Lower lobe of right lung (tissue), 2 donors: Measurements from ENCODE around the gene DDO. TPM values are rescaled to one million over a fixed set of nuclear protein-coding genes. Genes with fewer than 3 reads are reported as not detected.
A peak's percentile ranks its signal among the peaks of the same experiment; 100 is the strongest.
"Not testable (repeated sequence)": the region's sequence is repeated elsewhere in the genome, so short reads cannot be mapped to it uniquely, and the experiment has no call there.

Experiments
- ATAC-seq, 2 donors: fragments of 200-7000 bp; cut with Tn5 transposase; one replicate each; pipeline ENCODE4 v1.9.1; 2020 to 2022; ENCODE audit warnings: mild to moderate bottlenecking in 2 of 2, moderate library complexity in 2 of 2
- DNase-seq: peaks from one replicate; pipeline ENCODE4 v3.0.0-alpha.2; 2020
- H3K27ac ChIP-seq: fragments of 200-600 bp; one replicate; pipeline ENCODE4 v1.8.0; 2022
- H3K27me3 ChIP-seq: fragments of 200-600 bp; one replicate; pipeline ENCODE4 v1.8.0; 2022; ENCODE audit warnings: low read depth
- H3K36me3 ChIP-seq: fragments of 200-600 bp; one replicate; pipeline ENCODE4 v1.8.0; 2022; ENCODE audit warnings: mild to moderate bottlenecking
- H3K4me1 ChIP-seq: fragments of 200-600 bp; one replicate; pipeline ENCODE4 v1.8.0; 2022
- H3K4me3 ChIP-seq: fragments of 200-600 bp; one replicate; pipeline ENCODE4 v1.8.0; 2022; ENCODE audit warnings: mild to moderate bottlenecking
- H3K9me3 ChIP-seq: fragments of 200-600 bp; one replicate; pipeline ENCODE4 v1.8.0; 2022
- intact Hi-C: fragments of 100-400 bp; cut with DNase I; formaldehyde crosslinking; loops from one replicate; pipeline ENCODE4 v1.11.0; 2022
- total RNA-seq: library from RNA; stranded (reverse); fragmentation: NEBNext Ultra II Directional; extraction: Animal tissue kit (Norgen Biotek cat#: 25700); gene quantifications from one replicate; pipeline ENCODE4 v1.2.1, GENCODE V29; 2021
- TF ChIP-seq, protein P1 (sequence below): fragments of 200-600 bp; IDR thresholded peaks from one replicate; pipeline ENCODE4 v1.8.0; 2022; ENCODE audit warnings: antibody characterized with exemption, mild to moderate bottlenecking
- donor health status: DM: no; HTN: yes; CAD: no; lungs with severe emphysema.

DDO gene
- total RNA-seq, 1 donor from 2014 or later: 10.8 TPM

DNA sequence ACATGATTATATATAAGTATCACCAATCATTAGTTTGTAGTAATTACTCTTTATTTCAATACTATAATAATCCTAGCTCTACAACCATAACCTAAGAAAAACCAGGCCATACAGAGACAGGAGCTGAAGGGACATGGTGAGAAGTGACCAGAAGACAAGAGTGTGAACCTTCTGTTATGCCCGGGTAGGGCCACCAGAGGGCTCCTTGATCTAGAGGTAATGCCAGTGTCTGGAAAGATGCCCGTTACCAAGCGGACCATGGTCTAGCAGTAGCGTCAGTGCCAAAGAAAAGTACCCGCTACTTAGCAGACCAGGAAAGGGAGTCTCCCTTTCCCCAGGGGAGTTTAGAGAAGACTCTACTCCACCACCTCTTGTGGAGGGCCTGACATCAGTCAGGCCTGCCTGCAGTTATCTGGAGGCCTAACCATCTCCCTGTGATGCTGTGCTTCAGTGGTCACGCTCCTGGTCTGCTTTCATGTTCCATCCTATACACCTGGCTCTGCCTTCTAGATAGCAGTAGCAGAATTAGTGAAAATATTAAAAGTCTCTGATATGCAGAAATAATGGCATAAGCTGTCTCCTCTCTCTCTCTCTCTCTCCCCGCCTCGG lies 42.3 kb upstream of the DDO start:
- intact Hi-C loops, DNase-seq, ATAC-seq: not testable (repeated sequence)

DNA sequence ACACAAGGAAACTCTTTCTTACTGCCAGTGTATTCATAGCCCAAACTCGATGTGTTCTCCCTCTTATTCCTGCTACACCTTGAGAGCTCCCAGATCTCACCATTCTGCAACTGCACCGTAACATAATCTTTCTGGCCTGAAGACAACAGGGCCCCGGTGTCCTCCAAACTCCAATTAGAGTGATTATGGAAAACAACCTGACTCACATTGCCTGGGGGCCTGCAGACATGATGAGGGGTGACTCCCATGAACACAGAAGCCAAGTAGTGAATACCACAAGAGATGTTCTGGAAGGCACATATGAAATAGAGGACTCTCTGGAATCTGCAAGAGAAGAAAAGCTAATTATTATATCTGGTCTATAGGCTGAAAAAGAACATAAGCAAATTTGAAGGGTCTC lies 41.3 kb upstream of the DDO start:
- H3K4me1 ChIP-seq: no peaks in the 10 kb centered on the region
- peaks cover 3% of the 10 kb centered on the region for H3K9me3 ChIP-seq
- ATAC-seq (no peak), DNase-seq (no peak)
- H3K27me3 ChIP-seq: no peaks in the 10 kb centered on the region
- no peak overlapping the region for H3K27ac ChIP-seq
- no peaks in the 10 kb centered on the region for H3K36me3 ChIP-seq
- TF ChIP-seq, protein P1, sequence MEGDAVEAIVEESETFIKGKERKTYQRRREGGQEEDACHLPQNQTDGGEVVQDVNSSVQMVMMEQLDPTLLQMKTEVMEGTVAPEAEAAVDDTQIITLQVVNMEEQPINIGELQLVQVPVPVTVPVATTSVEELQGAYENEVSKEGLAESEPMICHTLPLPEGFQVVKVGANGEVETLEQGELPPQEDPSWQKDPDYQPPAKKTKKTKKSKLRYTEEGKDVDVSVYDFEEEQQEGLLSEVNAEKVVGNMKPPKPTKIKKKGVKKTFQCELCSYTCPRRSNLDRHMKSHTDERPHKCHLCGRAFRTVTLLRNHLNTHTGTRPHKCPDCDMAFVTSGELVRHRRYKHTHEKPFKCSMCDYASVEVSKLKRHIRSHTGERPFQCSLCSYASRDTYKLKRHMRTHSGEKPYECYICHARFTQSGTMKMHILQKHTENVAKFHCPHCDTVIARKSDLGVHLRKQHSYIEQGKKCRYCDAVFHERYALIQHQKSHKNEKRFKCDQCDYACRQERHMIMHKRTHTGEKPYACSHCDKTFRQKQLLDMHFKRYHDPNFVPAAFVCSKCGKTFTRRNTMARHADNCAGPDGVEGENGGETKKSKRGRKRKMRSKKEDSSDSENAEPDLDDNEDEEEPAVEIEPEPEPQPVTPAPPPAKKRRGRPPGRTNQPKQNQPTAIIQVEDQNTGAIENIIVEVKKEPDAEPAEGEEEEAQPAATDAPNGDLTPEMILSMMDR: no peak
- H3K4me3 ChIP-seq: no peak overlapping the region
- intact Hi-C loops: no loop called here

More for the DNA sequence above, 42.3 kb upstream of the DDO start:
- H3K27me3 ChIP-seq, H3K27ac ChIP-seq, H3K36me3 ChIP-seq, H3K4me3 ChIP-seq, H3K4me1 ChIP-seq: not testable (repeated sequence)
- TF ChIP-seq, protein P1: peak; percentile 35
- H3K9me3 ChIP-seq: peaks cover 13% of the 10 kb centered on the region

DNA sequence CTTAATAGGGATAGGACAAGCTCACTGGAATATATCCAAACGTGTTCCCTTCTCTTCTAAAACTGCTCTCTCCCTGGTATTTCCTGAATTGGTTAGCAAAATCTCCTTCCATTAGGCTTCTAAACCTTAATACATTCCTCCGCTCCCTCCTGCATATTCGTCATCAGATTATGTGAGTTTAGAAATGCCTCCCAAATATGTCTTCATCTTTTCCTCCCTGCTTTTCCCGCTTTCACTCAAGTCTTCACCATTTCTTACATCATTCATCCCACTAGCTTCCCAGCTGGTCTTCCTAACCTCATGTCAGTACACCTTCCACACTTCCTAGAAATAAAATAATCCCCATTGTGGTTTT lies 34.1 kb upstream of the DDO start:
- Histone ChIP-seq H3K4me1 (no peaks in the 10 kb centered on the region), H3K9me3 (no peaks in the 10 kb centered on the region), H3K4me3 (no peak overlapping the region), H3K27ac (no peak overlapping the region), H3K36me3 (no peaks in the 10 kb centered on the region), H3K27me3 (no peaks in the 10 kb centered on the region)
- ATAC-seq (no peak), DNase-seq (no peak)
- TF ChIP-seq, protein P1: no peak
- intact Hi-C loops: no loop called here

DNA sequence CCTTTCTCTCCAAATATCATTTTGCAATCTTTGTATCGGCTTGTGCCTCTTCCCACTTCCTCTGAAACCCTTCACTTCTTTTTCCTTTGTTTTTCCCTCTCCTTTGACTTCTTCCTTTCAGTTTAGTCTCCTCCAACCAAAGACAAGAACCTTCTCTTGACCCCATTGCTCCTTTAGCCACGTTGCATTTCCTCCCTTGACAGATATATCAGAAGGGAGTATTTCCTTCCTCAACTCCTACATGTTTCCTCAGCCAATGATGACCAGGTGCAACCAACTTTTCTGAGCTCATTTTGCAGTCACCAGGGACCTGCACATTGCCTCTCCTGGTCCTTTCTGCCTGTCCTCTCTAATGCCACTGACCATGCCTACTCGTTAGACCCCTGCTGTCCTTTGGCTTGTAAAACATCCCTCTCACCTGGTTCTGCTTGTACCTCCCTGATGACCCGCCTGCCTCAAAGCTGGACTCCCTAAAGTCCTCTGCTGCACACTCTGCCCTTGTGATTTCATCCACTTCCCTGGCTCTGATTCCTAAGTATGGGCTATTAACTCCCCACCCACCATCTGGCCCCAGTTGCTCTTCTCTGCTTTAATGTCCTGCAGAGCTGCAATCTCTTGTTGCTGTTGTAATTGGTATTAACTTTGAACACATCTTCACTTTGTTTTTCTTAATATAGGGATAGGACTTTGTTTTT lies 33.6 kb upstream of the DDO start:
- ATAC-seq (no peak), DNase-seq (no peak)
- TF ChIP-seq, protein P1: no peak
- no peaks in the 10 kb centered on the region for H3K27me3 ChIP-seq
- intact Hi-C loops: no loop called here
- H3K27ac ChIP-seq: no peak overlapping the region
- no peak overlapping the region for H3K4me3 ChIP-seq
- H3K36me3 ChIP-seq: no peaks in the 10 kb centered on the region
- H3K4me1 ChIP-seq: no peaks in the 10 kb centered on the region
- H3K9me3 ChIP-seq: no peaks in the 10 kb centered on the region

DNA sequence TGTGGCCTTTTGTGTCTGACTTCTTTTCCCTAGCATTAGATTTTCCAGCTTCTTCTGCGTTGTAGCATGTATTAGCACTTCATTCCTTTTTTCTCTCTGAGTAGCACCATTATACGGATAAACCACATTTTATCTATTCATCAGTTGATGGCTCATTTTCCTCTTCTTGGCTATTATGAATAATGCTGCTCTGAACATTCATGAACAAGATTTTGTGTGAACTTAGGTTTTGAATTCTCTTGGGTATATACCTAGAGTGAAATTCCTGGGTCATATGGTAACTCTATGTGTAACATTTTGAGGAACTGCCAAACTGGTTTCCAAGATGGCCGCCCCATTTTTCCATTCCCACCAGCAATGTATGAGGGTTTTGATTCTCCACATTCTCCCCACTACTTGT lies 32.4 kb upstream of the DDO start:
- H3K4me1 ChIP-seq: no peaks in the 10 kb centered on the region
- H3K9me3 ChIP-seq: no peaks in the 10 kb centered on the region
- H3K4me3 ChIP-seq: no peak overlapping the region
- H3K36me3 ChIP-seq: no peaks in the 10 kb centered on the region
- DNase-seq: no peak
- H3K27ac ChIP-seq: no peak overlapping the region
- ATAC-seq: no peak
- TF ChIP-seq, protein P1: no peak
- intact Hi-C loops: no loop called here
- H3K27me3 ChIP-seq: no peaks in the 10 kb centered on the region
